Measurements from ENCODE around the gene CBLIF.
"Not testable (repeated sequence)": the region's sequence is repeated elsewhere in the genome, so short reads cannot be mapped to it uniquely, and the experiment has no call there.

Gene CBLIF

DNA sequence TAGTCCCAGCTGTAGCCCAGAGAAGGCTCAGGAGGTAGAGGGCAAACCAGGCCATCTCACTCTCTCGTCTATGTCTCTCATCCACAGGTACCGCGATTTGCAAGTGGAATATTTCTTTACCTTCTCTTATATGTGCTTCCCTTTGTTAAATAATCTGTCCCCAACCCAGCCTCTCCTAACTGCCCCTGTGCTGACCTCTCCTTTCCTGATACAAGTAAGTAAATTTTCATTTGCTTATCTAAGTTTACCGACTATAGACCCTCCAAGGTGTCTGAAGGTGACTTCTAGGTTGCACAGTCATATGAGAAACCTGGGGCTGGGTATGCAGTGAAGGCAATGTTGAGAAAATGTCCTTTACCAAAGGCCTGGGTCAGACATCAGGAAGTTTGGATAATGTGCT lies at the start of gene CBLIF:
Gene CBLIF, minus strand, starts transcription at position 101 of the 400 bp plus-strand sequence. Its CDS starts 46 bp downstream, at position 55.
- no peak for DNase-seq

DNA sequence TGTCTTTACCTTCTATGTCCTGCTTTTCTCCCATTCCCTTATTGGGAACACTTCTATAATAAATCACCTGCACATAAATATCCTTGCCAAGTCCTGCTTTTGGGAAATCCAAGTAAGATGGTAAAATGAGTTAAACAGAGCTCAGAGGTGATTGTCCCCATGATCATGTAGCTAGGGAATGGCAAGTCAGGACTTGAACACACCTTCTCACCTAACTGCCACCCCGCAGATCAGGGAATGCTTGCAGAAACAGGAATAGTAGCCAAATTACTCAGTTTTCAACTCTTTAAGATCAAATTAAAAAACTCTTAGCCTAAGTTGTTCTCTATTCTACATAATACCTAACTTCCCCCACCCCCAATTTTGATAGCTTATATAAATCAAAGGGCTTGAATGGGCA lies 49.3 kb upstream of the CBLIF start:
- no peak for DNase-seq

DNA sequence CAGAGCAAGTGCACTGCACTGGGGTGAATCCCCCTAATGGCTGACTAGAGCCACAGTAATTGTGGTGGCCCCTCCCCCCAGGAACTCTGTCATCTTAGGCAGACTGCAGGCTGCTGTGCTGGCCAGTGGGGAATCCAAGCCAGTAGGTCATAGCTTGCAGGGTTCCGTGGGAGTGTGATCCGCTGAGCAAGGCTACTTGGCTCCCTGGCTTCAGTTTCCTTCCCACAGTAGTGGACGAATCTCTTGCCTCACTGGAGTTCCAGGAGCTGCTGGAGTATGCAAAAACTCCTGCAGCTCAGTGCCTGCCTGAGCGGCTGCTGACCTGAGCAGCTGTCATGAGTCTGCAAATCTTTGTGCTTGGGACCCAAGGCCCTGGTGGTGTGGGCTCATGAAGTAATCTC lies 46.5 kb upstream of the CBLIF start:
- peak; percentile 76 for DNase-seq

DNA sequence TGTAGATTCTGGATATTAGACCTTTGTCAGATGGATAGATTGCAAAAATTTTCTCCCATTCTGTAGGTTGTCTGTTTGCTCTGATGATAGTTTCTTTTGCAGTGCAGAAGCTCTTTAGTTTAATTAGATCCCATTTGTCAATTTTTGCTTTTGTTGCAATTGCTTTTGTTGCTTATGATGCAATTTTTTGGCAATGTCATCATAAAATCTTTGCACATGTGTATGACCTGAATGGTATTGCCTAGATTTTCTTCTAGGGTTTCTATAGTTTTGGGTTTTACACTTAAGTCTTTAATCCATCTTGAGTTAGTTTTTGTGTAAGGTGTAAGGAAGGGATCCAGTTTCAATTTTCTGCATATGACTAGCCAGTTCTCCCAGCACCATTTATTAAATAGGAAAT lies 41.9 kb upstream of the CBLIF start:
- not testable (repeated sequence) for DNase-seq

DNA sequence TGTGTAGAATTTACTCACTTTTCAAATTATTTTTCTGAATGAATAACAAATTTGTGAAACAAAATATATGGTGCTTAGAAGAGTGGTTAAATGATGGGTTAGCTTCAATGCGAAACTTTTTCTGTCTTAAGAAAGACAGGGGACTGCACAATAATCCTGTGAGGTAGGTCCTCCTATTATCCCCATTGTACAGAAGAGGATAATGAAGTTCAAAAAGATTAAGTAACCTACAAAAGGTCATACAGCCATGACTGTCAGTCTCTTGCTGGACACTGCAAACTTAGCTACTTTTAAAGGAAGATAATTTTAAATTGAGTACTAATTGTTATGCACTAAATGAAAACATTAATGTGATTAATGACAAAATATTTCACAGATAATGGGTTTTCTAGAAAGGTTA lies 38.3 kb upstream of the CBLIF start:
- no peak for DNase-seq

DNA sequence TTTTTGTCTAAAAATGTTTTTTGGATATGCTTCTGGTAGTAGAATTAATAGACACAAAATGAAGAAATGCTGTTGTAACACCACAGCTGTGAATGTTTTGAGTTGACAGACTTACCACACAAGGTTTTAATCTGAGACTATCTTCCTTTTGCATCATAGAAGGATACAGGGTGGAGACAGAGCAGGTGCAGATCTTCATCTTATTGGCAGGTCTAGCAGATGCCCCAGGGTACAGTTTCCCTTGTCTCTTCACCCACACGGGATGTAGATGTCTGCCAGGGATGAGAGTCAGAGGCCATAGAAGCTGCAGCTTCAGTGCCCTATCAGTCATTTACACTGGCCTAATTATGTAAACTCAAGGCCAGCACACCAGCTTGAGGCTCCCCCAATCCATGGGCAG lies 34.3 kb upstream of the CBLIF start:
- no peak for DNase-seq

DNA sequence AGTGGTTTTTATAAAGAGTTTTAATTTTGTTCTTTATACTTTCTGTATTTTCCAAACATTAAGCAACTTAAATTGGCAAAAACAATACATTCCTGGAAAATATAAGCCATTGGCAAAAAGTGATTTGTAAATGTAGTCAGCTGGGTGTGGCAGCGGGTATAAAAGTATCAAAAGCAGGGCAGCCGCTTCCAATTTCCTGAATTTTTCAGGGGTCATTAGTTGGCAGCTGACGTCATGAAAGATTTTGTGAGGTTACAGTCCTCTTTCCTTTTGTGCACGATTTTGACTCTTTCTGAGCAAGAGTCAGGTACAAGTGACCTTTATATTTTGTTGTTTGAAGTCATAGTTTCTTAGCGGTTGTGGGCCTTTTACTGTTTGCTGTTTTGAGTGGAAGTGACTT lies 33.3 kb upstream of the CBLIF start, which contains the start of gene OOSP3:
Gene OOSP3, plus strand, starts transcription at position 208 of the 400 bp plus-strand sequence. Its CDS starts 27 bp downstream, at position 235.
- no peak for DNase-seq

DNA sequence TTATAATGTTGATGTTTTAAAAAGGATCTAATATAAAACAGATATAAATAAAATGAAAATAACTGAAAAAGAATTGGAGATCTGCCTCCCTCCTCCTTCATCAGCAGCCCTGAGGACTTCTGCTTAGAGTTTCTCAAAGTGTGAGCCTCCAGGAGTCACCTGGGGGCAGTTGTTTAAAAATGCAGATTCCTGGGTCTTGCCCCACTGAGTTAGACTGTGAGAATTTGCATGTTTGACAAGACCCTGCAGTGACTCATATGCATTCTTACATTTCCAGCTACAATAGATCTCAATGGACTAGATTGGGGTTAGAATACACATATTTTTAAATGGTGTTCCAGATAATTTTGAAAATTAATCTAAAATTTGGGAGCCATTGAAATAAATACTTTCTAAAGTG lies 32.5 kb upstream of the CBLIF start:
- DNase-seq, result no peak

DNA sequence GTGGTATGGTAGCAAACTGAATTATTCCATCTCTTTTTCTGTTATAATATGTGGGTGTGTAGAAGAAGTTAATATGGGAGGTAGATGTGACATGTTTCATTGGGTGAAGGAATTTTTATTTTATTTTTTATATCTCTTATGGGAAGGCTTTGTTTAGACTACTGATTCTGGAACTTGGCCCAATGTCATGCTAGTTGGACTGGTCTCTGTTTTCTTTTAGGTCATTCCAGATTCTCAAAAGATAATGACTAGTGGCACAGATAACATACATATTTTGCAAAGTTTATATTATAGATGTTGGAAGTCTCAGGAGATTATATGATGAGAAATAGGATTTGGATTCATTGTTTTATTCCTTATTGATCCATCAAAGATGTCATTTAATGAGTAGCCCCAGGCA lies 32.0 kb upstream of the CBLIF start:
- no peak for DNase-seq

DNA sequence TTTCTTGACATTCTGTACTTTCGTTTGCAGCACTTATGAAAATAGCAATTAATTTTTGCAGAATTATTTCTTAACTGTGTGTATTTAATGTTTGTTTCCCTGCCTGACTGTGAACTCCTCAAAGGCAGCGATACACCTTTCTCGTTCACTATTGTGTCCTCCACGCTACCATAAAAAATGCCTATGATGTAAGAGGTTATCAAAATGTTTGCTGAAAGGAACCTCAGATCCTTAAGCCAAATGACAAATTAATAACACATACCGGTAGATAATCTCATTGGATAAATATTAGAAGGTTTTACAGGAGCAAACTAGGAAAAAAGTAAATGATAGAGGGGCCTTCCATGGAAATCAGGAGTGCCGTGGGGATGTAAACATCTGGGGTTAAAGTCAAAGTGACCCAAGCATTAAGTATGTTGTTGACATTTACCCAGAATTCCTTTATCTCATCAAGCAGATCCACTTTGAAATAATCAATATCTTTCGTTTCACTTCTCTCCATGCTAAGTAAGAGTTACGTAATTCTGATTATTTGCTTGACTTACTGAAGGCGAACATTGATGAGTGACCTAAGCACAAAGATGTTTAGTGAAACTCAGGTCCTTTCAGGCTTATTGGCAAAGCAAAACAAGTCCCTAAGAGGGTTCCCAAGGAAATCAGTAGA lies 30.7 kb upstream of the CBLIF start:
- no peak for DNase-seq

DNA sequence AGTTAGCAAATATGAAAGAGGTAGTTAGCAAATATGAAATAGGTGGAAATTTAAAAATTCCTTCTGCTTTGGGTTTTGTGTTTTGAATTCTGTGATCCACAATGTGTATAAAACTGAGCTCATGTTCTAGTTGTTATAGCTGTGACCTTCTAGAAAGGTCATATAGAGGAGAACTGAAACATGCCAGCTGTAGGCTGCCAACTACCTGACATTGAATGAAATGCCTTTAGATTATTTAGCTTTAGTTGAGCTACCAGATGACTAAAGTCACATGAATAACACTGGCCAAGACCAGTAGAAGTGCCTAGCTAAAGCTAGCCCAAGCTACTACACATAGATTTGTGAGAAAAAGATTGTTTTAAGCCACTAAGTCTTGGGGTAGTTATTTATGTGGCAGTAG lies 26.8 kb upstream of the CBLIF start:
- DNase-seq, result no peak

DNA sequence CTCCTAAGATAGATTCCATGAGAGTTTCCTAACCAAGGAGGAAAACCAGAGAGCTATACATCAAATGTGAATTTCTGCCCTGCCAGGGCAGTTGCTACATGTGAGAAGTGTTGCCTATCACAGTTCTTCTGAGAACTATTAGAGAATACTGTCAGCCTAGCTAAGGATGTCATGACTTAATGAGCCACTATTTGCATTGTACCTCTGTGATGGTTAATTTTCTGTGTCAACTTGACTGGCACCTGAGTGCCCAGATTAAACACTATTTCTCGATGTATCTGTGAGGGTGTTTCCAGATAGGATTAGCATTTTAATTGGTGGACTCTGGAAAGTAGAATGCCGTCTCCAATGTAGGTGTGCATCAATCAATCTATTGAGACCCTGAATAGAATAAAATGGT lies 22.6 kb upstream of the CBLIF start:
- no peak for DNase-seq

DNA sequence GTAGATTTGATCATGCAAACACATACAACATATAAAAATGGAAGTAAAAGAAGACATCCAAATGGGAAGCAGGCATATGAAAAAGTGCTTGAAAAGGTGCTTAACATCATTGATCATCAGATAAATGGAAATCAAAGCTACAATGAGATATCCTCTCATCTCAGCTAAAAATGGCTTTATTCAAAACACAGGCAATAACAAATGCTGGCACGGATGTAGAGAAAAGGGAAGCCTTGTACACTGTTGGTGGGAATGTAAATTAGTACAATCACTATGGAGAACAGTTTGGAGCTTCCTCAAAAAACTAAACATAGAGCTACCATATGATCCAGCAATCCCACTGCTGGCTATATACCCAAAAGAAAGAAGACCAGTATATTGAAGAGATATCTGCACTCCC lies 21.5 kb upstream of the CBLIF start:
- DNase-seq, result no peak

DNA sequence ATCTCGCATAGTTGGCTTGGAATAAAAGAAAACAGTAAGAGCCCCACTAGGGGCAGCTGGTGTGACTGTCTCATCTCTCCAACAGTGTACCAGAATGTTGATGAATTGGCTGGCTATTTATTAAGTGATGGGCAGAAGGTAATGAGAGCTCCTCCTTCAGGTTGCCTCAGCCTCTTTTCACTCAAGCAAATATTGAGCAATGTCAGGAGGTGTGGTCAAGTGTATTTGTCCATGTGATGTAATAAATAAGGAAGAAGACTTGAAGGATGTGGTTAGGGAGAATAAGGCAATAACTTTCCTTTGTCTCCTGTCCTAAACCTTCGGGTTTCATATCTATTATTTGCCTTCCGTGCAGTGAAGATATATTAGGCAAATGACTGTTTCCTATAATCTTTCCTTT lies 21.1 kb upstream of the CBLIF start, which contains the start of gene TCN1:
Gene TCN1, minus strand, starts transcription at position 91 of the 400 bp plus-strand sequence. Its CDS starts 17 bp downstream, at position 74.
- DNase-seq, result no peak

DNA sequence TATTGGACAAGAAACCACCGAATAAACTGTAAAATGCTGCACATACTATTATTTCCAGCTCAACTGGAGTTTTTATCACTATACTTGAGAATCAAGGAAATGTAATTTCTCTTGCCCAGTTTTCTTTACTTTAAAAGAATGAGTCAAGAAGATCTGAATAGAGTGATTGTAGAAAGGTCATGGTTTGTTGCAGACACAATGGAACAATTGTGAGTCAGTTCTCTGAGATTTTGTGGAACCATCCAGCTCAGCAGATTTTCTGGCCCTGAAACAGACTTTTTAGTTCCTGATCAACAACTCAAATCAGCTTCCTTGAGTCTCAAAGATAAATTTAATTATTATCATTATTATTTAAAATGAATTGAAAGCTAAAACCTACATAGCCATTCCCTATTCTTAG lies 19.7 kb upstream of the CBLIF start:
- DNase-seq, result no peak

DNA sequence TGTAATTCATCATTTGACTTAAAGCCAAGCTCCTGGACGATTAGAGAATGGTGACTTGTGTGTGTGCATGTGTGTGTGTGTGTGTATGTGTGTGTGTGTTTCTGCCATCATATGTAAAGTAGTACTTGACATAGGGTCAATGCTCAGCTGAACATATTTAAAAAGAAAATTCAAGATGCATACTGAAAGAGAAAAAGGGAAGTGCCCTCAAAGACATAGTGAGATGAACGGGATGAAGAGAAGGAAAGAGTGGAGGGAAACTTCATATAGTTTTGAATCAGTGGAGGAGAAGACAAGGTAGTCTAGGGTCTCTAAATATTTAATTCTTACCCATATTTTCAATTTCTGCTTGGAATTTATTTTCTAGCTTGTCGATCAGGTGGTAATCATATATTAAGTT lies 17.0 kb upstream of the CBLIF start:
- no peak for DNase-seq

DNA sequence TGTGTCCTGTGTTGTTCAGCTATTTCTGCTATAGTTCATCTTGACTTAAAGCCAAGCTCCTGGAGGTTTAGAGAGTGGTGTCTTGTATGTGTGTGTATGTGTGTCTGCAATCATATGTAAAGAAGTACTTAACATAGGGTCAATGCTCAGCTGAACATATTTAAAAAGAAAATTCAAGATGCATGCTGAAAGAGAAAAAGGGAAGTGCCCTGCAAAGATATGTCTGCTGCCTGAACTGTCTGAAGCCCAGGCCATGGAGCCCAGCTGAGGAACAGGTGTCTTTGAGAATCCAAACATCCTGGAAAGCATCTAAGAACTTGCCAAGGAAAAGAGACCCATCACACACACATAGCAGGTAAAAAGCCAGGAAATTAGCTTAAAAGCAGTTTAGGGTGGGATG lies 14.4 kb upstream of the CBLIF start:
- DNase-seq, result no peak

DNA sequence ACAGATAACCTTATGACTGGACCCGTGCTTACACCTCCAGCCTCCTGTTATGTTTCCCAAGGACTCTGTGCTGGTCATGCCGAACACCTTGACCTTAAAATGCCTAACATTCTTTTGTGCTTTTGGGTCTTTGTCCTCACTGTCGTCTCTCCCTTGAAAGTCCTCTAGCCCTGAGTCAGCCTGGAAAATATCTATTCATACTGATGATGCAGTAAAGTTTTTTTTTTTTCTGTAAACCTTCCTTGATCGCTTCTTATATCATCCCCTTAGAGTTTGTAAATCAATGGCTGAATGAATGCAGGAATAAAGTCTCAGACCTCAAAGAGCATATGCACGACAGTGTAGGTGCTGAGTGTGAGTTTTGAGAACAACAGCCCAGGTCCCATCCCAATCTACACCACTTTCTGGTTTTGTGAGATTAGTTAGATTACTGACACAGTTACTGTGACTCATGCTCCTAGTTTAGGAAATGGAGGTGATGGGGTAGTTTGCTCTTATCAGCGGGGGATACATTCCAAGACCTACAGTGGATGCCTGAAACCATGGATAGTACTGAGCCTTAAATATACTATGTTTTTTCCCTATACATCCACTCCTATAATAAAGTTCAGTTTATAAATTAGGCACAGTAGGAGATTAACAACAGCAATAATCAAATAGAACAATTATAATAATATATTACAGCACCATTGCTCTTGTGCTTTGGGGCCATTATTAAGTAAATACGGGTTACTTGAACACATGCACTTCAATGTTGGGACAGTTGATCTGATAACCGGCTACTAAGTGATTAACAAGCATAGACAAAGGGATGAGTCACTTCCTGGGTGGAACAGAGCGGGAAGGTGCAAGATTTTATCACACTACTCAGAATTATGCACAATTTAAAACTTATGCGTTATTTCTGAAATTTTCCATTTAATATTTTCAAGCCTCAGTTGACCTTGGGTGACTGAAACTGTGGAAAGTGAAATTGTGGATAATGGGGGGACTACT lies 12.4 kb upstream of the CBLIF start:
- peak; percentile 68 for DNase-seq

DNA sequence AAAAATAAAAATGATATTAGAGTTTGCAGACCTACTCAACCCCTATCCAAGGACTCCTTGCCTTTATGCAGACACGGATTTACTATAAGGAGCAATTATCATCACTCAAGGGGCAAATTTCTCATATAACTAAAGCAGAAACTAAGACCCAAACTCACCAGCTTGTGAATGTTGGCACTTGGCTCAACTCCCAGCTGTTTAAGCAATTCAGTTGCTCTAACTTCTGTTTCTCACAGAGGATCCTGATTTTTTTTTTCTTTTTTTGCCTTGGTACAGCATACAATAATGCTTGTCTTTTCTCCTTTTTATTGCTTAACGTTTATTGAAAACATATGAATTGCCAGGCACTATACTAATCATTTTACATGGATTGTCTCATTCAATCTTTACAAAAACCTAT lies 9.6 kb upstream of the CBLIF start:
- DNase-seq, result no peak

DNA sequence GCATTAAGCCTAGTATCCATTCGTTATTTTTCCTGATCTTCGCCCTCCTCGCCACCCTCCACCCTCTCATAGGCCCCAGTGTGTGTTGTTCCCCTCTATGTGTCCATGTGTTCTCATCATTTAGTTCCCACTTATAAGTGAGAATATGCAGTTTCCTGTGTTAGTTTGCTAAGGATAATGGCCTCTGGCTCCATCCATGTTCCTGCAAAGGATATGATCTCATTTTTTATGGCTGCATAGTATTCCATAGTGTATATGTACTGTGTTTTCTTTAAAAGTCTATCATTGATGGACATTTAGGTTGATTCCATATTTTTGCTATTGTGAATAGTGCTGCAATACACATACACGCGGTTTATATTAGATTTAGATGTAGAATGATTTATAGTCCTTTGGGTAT lies 6.1 kb upstream of the CBLIF start:
- DNase-seq, result not testable (repeated sequence)

DNA sequence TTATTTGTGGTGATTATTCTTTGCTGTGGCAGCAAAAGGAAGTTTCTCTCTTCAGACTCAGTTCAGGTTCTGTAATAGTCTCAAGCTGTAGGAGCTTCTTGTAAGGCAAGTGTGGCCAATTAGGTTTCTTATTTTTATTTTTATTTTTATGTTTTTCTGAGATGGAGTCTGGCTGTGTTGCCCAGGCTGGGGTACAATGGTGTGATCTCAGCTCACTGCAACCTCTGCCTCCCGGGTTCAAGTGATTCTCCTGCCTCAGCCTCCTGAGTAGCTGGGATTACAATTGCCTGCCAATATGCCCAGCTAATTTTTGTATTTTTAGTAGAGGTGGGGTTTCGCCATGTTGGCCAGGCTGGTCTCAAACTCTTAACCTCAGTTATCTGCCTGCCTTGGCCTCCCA lies 4.3 kb upstream of the CBLIF start:
- DNase-seq, result not testable (repeated sequence)

DNA sequence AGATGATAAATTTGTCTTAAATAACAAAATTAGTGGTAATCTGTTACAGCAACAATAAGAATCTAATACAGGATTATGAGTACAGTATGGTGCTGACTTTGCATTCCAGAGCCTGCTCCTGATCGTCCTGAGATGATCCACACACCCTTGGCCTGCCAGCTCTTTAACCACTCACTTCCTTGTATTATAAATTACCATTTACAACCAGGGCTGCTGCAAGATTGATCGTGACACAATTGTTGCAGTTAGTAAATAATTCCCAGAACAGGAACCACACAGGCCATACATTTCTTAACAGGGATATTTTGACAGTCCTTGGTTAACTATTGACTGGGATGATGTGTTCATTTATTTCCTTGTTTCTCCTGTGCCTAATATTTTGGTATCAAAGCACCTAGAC lies 3.8 kb upstream of the CBLIF start:
- DNase-seq, result no peak

DNA sequence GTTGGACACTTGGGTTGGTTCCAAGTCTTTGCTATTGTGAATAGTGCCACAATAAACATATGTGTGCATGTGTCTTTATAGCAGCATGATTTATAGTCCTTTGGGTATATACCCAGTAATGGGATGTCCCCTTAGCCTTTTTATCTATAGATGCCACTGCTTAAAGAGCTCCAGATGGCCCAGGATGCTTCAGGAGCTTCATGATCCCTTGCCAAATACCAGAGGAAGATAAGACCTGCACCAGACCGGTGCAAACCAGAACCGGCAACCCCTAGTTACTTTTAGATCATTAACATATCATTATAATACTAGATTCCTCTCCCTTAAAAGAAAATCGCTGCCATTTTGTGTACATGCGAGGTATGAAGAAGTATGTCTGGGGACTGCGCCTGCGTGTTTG lies 3.1 kb upstream of the CBLIF start:
- DNase-seq, result not testable (repeated sequence)

DNA sequence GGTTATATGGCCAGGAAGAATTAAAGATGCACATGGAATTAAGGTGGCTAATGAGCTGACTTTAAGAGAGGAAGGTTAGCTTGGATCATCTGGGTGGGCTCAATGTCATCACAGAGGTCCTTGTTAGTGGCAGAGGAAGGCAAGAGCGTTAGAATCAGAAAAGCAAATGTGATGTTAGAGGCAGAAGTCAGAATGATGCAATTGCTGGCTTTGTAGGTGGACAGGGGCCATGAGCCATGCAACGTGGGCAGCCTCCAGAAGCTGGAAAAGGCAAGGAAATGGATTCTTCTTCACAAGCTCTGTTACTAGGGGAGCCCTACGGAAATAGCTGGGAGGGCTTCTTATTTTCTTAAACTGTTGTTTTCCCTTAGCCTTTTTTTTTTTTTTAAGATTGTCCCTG lies 2.3 kb upstream of the CBLIF start:
- DNase-seq, result no peak
